Hematopoietic multipotent progenitor cell treated with erythropoietin and hydrocortisone succinate and interleukin-3 and kit ligand, for 15 days (in vitro differentiated cells): ENCODE results near the gene MTARC2.

Experiments
- DNase-seq: peaks from one replicate; pipeline ENCODE4 v3.0.0-alpha.2; 2015; ENCODE audit warnings: low spot score

The MTARC2 gene

GRCh38 chr1:220828179-220828490 is 80.0 kb downstream of the MTARC2 start:
- DNase-seq: no peak

GRCh38 chr1:220828950-220829586 is 80.9 kb downstream of the MTARC2 start:
- DNase-seq: no peak

- DNase-seq: no peak
These were observed 85.3 kb downstream of the MTARC2 start for GRCh38 chr1:220833436-220833835.
